HEK293T (cell line): ENCODE results near the gene AIRE.

Experiments
- BHLHE40 ChIP-seq: fragments of 450-650 bp; IDR thresholded peaks from 2 replicates; pipeline ENCODE4 v1.6.1; 2016; ENCODE audit warnings: mild to moderate bottlenecking, moderate library complexity, borderline replicate concordance
- TF ChIP-seq, protein P1 (sequence below): fragments of 450-650 bp; IDR thresholded peaks from 2 replicates; pipeline ENCODE4 v1.6.1; 2016

- TF ChIP-seq BHLHE40, result no peak
- TF ChIP-seq, protein P1, sequence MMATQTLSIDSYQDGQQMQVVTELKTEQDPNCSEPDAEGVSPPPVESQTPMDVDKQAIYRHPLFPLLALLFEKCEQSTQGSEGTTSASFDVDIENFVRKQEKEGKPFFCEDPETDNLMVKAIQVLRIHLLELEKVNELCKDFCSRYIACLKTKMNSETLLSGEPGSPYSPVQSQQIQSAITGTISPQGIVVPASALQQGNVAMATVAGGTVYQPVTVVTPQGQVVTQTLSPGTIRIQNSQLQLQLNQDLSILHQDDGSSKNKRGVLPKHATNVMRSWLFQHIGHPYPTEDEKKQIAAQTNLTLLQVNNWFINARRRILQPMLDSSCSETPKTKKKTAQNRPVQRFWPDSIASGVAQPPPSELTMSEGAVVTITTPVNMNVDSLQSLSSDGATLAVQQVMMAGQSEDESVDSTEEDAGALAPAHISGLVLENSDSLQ, result no peak
These were observed 23.9 kb upstream of the AIRE start, which contains the start of gene DNMT3L for GRCh38 chr21:44261675-44262295.
